HG02870 (cell line): ENCODE data around the gene EVA1B.
A peak's percentile ranks its signal among the peaks of the same experiment; 100 is the strongest.

ENCODE experiments used
- ATAC-seq: cut with Tn5 transposase; IDR thresholded peaks from one replicate; pipeline ENCODE4 v1.9.1; 2021; ENCODE audit warnings: mild to moderate bottlenecking, moderate library complexity; ENCODE audit not compliant: unreplicated experiment

The EVA1B gene

DNA sequence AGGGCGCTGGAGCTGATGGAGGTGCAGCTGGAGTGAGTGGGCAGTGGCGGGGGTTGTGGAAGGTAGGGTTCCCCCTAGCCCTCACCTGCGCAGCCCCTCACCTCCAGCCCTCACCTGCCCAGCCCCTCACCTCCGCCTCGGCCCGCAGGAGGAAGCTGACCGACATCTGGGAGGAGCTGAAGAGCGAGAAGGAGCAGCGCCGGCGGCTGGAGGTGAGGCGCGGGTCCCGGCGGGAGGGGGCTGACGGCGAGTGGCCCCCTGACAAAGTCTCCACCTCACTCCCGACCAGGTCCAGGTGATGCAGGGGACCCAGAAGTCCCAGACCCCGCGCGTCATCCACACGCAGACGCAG lies 2.7 kb downstream of the EVA1B start:
- ATAC-seq, result no peak

DNA sequence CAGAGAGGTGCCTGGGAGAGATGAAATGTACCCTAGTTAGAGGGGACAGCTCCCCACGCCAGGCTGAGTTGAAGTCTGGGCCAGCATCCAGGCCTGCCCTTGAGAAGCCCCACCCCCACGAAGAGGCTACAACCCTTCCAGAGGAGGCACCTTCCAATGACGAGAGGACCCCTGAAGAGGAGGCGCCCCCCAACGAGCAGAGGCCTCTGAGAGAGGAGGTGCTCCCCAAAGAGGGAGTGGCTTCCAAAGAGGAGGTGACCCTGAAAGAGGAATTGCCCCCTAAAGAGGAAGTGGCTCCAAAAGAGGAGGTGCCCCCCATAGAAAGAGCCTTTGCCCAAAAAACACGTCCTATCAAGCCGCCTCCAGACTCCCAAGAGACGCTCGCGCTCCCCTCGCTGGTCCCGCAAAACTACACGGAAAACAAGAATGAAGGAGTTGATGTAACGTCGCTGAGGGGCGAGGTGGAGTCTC lies 3.1 kb downstream of the EVA1B start:
- ATAC-seq, result no peak

- no peak for ATAC-seq
Measured at GRCh38 chr1:36309397-36309796, 14.0 kb downstream of the EVA1B start.

DNA sequence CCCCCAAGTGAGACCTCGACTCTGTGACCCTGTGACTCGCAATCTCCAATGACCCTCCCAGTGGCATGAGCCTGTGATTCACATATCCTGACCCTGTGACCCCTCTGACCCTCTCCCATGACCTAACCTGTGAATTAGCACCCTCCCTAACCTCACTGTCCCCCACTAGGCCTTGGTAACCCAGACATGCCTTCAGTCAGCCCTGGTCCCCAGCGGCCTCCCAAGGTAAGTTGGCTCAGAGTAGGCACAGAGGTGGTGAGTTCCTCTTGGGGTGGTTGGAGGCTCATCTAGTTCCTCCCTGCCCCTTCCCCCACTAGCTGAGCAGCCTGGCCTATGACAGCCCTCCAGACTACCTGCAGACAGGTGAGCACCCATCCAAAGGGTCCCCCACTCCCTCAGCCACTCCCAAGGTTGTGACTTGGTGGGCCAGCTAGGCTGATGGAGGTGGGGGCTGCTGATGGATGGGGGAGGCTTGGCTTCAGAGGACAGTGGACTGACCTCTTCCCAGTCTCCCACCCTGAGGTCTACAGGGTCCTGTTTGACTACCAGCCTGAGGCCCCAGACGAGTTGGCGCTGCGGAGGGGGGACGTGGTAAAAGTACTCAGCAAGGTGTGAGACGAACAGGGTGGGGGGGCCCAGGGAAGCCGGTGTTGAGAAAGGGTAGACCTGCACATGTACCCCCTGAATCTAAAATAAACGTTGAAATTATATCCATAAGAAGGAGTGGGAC lies 15.7 kb downstream of the EVA1B start:
- no peak for ATAC-seq

DNA sequence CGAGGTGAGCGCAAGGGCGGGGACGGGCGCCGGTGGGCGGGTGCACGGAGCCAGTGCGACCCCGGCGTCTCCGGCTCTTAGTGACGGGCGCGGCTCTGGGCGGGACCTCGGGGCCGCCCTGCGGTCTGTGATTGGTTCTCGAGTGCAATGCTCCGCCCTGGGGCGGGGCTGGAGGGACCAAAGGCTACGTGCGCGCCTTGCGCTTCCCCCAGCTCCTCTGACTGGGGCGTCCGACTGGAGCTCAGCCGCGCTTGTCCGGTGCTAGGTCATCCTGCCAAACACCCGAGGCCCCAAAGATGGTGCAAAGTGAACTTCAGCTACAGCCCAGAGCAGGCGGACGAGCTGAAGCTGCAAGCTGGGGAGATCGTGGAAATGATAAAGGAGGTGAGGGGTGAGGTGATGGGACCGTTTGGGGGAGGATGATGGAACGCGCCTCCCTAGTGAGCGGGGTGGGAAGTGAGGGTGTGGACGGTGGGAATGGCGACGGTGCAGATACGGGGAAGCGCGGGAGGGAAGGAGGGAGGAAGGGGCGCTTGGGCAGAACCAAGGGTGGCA lies 16.5 kb downstream of the EVA1B start:
- peak; percentile 94 for ATAC-seq

DNA sequence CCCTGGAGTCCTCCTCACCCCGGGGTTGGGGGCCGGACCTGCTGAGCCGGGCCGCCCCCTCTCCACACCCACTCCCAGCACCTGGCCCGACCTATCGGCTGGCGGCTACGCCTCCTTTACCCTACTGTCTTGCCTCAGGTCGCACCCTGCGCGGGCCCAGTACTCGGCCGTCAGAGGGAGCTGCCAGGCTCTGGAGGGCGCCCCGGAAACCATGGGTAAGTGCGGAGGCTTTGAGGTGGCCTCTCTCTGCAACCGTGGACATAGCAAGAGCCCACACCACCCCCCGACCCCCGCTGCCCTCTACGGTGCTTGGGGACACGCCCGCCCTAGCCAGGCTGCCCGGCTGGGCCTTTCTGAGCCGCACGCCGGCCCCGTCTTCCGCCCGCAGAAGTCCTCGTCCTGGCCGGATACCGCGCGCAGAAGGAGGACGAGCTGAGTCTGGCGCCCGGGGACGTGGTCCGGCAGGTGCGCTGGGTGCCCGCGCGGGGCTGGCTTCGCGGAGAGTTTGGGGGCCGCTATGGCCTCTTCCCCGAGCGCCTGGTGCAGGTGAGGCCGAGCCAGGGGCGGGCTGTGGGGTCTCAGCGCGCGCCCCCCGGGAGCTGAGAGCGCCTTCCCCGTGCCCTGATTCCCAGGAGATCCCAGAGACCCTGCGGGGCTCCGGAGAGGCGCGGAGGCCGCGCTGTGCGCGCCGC lies 17.1 kb downstream of the EVA1B start, which contains the start of gene SH3D21:
Gene SH3D21 (plus strand): TSS at position 159 of the 692 bp plus-strand sequence. CDS start 53 bp downstream, at position 212.
- ATAC-seq, result peak; percentile 24

DNA sequence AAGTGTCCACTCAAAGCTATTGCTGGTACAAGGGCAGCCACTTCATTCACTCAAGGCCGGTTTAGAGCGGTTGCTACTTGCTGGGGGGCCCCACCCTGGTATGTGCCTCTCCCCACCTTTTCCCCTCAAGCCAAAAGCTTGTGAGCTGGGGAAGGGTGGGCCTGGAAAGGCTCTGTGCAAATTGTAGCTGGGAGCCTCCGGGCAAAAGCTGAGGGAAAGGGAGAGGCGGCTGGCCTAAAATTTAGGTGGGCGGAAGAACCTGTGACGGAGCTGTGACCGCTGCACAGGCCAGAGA lies 17.6 kb downstream of the EVA1B start:
- ATAC-seq, result no peak

DNA sequence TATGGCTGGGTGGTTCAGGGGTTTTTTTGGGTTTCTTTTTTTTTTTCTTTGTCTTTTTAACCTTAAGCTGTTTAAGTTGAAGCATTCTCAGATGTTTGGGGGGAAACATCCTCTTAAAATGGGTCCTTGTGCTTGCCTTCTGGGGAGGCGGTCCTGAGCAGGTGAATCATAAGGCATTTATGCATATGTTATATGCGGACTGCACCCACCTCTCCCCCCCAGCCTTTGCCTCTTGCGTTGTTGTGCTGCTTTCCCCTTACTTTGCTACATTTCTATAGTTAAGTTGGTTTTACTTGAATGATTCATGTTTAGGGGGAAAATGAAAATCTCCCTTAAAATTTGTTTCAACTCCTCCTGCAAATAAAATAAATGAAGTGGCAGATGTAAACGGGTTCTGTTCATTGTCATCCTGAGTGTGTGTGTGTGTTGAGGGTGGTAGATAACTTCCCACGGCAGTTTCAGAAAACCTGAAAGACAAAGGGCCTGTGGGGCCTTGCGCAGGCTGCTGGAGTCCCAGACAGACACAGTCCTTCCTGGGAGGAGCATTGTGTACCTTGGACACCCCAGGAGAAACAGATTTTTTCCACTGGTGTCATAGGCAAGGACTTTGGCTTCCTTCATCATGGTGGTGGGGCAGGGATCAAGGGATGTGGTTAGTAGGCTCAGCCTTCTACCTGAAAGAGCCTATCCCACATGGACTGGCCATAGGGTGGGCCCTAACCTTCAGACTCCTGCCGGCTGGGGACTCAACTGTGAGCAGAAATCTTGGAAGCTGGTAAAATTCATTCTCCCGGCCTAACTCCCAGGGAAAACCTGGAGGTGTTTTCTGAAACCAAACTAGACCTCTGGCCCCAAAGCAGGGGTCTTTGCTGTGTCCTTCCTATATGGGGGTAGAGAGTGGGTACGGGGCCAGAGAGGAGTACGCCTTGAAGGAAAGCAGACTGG lies 18.2 kb downstream of the EVA1B start:
- no peak for ATAC-seq

DNA sequence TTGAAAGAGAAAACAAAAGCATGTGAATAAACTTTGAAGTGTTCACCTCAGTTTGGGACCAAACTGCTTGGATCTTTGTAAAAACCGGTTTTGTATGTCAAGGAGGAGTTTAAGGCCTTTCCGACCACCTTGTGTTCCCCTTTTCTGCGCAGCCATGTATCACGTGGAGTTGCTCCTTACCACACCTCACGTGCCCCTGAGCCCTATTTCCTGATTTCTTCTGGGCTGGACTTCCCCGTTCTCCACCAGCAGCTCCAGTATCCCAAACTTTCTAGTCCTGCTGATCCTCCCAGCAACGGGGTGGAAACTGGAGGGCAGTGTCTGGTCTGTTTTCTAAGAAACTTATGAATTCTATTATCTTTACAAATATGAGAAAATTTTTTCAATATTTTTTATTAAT lies 18.9 kb downstream of the EVA1B start:
- ATAC-seq, result no peak

DNA sequence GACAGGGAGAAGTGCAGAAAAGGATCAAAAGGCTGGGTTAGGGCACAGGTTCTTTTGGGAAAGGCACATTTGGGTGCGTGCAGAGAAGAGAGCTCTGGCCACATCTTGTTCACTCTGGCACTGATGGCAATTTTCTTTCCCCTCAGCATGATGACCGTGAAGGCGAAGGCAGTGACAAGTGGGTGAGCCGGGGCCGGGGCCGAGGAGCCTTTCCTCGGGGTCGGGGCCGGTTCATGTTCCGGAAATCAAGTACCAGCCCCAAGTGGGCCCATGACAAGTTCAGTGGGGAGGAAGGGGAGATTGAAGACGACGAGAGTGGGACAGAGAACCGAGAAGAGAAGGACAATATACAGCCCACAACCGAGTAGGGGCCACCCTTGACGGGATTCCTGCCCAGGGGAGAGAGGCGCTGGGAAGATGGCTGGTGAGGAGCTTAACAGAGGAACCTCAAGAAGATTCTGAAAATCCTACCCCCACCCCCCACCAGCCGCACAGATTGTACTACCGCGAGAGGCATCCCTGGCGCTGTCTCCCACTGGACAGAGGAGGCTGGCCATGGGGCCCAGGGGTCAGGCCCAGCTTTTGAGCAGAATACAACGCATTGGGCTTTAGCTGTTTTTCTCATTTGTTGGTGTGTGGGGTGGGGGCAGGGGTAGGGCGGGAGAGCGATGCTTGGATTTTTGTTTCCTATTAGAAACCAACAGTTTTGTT lies 19.6 kb downstream of the EVA1B start:
- no peak for ATAC-seq

DNA sequence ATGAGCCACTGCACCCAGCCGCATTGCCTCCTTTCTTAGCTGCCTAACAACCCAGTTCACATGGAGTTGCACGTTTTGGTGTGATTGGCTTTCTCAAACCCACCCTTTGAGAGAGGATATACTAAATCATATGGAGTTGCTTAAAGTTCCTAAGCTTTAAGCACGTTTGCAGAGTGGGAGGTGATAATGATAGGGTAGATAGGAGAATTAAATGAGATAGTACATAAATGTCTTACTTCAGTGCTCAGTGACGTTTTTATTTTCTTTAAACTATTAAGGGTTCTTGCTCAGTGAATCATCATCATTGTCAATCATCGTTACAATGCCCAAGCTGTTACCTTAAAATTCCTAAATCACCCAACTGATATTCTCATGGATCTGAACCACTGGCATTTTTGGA lies 20.2 kb downstream of the EVA1B start:
- ATAC-seq, result no peak

GRCh38 chr1:36301220-36301619 lies 22.2 kb downstream of the EVA1B start:
- no peak for ATAC-seq

DNA sequence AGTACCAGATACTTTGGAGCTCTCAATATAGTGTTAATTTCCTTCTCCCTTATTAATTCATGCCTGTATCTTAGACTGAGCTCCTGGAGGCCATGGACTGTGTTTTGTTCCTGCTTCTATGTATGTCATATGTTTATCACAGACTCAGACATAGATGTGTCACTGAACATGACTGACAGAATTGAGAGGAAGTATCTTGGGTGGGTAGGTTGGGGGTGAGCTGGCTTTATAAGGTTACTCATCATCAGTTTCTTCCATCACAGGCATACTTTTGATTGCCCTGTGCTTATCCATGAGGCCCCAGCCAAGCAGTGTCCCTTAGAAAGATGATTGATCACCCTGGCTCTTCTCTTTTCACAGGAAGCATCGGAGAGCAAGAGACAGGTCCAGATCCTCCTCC lies 22.9 kb downstream of the EVA1B start:
- no peak for ATAC-seq

GRCh38 chr1:36298640-36299039 lies 24.8 kb downstream of the EVA1B start:
- ATAC-seq, result no peak

- no peak for ATAC-seq
Measured at GRCh38 chr1:36297062-36297461, 26.4 kb downstream of the EVA1B start.

GRCh38 chr1:36295390-36295789 lies 28.1 kb downstream of the EVA1B start:
- ATAC-seq, result no peak

GRCh38 chr1:36287595-36287994 lies 35.9 kb downstream of the EVA1B start:
- ATAC-seq, result no peak

- ATAC-seq, result no peak
Measured at GRCh38 chr1:36286802-36287201, 36.6 kb downstream of the EVA1B start.

- ATAC-seq, result no peak
Measured at GRCh38 chr1:36285443-36286101, 37.9 kb downstream of the EVA1B start.

DNA sequence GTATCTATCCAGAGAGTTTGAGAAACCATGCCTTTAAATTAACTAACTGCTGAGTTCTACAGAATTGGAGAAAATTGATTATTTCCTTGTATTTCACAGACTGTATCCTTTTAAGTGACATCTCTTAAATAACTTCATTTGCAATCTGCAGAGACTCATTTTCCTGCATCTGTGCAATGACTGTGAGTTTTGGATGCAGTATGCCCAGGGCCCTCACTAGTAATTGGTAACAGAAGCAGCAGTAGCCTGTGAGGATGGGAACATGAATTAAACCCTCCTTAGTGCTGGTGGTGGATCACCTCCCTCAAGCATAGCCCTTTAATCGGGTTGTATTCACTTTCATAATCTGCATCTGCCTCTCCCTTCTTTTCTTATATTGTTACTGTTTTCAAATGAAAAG lies 38.9 kb downstream of the EVA1B start:
- ATAC-seq, result no peak
